Stimulated activated CD4-positive, alpha-beta T cell treated with anti-CD3 and anti-CD28 coated beads, Interleukin-12 subunit alpha, Interleukin-12 subunit beta, amount 100 ng/mL, for 24 hours (primary cell): ENCODE data around the gene PPP1R3D.
"Not testable (repeated sequence)": the region's sequence is repeated elsewhere in the genome, so short reads cannot be mapped to it uniquely, and the experiment has no call there.

Source experiments
- DNase-seq, 2 experiments: peaks; one replicate each; pipeline ENCODE4 v3.0.0-alpha.2; 2020; ENCODE audit warnings: low read depth in 2 of 2

Gene PPP1R3D, protein sequence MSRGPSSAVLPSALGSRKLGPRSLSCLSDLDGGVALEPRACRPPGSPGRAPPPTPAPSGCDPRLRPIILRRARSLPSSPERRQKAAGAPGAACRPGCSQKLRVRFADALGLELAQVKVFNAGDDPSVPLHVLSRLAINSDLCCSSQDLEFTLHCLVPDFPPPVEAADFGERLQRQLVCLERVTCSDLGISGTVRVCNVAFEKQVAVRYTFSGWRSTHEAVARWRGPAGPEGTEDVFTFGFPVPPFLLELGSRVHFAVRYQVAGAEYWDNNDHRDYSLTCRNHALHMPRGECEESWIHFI

DNA sequence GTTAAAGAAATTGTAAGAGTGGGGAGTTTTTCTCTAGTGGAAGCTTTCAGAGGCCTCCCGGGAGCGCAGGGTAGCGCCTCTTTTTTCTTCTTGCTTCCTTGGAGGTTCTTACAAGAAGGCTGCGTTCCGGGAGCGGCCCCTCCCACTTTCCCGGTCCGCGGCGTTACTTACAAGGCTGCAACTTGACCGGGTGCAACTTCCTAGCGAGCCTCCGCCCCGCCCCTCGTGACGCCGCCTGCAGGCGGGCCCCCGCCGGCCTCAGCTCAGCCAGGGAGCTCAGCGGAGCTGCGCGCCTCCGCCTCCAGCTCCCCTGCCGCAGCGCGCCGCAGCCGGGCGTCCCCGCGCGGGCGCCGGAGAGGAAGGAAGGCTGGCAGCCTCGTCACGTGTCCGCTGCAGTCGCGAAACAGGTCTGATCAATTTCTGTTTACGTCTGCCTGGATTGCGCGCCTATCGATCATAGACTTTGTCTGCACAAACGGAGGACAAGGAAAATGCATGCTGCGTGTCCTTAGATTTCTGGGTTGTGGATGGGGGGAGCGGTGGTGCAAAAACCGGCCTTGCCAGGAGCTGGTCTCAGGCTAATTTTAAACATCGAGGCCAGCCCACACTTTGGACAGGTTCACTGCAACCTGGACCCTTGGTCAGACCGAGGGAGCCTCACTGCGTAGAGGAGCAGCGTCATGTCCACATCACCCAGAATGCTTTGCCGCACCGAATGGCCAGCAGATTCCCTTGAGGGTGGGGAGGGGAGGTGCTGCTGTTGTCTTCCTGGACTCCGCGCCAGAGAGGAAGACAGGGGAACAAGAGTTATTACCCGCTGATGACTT, at the start of gene PPP1R3D, which contains the start of gene FAM217B:
Gene PPP1R3D (minus strand): TSS at position 177 of the 827 bp plus-strand sequence. CDS start 374 bp downstream, outside the sequence.
Gene FAM217B (plus strand): TSS at position 261 of the 827 bp plus-strand sequence. CDS start 3,555 bp downstream, outside the sequence.
- DNase-seq = peak; percentile 83 to 88

DNA sequence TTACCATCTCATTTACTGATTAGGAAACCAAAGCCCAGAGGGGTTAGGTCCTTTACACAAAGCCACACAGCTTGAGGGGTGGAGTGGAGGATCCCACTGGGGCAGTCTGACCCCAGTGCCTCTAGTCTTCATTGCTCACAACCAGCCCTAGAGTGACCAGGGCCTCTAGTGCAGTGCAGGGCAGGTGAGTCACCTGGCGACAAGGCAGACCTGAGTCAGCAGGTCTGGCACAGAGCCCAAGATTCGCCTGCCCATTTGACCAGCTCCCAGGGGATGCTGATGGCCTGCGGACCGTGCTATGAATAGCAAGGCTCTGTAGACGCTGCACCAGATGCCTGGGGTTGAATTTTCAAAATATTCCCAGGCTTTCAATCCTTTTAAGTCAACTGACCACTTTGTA, 48.0 kb upstream of the PPP1R3D start:
- no peak for DNase-seq

DNA sequence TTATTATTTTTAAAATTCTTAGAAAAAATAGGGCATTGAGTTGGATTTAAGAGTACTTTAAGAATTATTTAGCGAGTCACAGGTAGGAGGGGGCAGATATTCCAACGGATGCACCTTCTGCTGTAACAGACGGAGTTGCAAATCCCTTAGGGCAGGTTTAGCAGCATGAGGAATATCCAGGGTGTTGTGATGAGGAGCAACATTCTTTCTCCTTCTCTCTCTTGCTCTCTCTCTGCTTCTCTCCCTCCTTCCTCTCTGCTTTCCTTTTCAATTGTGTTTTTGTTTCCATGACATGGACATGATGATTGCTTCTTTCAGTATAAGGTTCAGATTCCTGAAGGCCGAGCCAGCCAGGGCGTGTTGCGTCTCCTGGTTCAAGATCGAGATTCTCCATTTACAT, 47.0 kb upstream of the PPP1R3D start:
- DNase-seq = no peak

DNA sequence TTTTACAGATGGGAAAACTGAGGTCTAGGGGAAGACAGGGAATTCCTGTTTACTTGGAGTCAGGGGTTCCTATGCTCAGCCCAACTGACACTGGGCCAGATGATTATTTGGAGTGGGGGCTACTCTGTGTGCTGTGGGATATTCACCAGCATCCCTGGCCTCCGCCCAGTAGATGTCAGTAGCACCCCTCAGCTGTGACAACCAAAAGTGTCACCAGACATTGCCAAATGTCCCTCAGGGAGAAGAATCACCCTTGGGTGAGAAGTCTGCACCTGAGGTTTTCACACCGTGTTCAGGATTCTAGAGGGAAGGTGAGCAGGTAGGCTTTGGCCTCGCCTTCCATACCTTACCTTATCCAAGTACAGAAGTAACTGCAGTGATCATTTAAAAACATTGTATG, 45.8 kb upstream of the PPP1R3D start:
- DNase-seq = no peak

DNA sequence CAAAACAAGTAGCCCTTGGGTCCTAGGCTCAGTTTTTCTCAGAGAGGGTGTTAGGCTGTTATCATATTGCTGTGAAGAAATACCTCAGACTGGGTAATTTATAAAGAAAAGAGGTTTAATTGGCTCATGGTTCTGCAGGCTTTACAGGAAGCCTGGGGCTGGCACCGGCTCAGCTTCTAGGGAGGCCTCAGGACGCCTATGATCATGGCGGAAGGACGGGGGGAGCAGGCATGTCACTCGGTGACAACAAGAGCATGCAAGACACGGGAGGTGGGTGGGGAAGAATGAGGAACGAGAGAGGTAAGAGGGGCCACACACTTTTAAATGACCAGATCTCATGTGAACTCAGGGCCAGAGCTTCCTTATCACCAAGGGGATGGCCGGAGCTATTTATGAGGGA, 45.1 kb upstream of the PPP1R3D start:
- DNase-seq = no peak

DNA sequence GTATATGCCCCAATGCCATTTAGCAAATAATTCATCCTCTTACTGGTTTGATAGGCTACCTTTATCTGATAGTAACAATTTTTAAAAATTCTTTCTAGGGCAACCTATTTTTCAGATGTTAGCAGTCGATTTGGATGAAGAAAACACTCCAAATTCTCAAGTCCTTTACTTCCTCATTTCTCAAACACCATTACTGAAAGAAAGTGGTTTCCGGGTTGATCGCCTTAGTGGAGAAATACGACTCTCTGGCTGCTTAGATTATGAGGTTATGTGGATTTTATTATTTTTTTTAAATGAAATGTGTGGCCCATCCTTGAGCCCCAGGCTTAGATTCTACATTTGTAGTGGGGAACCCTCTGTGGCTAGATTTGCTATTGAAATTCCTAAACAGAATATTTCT, 44.4 kb upstream of the PPP1R3D start:
- DNase-seq = no peak

DNA sequence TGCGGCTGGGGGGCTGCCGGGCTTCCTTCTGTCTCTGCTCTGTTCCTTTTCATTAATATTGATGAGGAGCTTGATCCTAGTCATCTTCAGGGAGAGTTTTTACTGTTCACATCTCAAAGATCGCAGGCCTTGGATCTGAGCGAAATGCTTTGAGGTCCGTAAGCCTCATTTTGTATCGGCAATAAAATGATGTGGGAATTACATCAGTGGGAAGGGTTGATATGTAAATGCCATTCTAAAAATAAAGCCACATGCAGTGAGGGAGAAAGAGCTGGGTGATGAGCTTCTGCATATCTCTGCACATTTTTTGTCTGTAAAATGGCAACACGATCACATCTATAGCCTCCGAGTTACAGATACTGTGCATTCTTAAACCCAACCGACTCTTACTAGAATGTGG, 43.0 kb upstream of the PPP1R3D start:
- DNase-seq = no peak

DNA sequence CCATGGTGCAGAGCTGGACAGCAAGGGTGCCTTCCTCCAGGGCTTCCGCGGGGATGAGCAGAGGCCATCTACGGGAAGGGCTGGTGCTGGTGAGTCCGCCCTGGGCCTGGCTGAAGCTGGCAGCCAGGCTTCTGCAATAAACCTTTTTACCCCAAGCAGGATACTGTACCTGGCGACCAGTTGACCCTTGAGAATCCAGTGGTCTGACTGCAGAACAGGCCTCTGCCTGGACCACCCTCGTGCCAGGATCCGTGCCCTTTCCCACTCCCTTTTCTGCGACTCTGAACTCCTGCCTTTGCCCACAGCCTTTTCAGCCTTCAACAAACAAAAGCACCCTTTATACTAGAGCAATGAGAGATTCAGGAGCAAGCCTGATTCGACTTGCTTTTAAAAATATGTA, 37.0 kb upstream of the PPP1R3D start:
- DNase-seq = no peak

DNA sequence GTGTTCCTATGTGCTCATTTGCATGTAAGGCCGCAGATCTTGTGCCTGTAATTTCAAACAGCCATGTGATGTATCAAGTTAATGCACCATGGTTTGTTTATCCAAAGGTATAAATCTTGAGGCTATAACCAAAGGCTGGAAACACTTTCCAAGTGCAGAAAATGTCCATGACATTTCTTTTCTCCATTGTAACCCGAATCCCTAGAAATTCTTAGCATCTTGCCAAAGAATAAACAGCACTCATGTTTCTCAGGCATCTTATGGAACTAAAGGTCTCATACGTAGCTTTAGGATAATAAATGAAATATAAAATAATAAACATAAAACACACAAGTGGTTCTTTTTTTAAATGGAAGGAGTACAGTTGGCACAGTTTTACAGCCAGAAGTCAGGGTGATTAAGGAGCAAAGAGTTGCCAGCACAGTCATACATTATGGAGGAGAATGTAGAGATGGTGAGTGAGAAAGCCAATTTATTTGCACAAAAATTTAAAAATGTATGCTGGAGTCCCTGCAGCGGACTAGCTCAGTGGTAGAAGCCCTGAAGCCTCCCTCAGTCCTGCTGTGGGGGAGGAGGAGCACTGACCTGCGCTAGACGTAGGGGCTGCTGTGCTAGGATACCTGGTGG, 36.2 kb upstream of the PPP1R3D start:
- no peak for DNase-seq

DNA sequence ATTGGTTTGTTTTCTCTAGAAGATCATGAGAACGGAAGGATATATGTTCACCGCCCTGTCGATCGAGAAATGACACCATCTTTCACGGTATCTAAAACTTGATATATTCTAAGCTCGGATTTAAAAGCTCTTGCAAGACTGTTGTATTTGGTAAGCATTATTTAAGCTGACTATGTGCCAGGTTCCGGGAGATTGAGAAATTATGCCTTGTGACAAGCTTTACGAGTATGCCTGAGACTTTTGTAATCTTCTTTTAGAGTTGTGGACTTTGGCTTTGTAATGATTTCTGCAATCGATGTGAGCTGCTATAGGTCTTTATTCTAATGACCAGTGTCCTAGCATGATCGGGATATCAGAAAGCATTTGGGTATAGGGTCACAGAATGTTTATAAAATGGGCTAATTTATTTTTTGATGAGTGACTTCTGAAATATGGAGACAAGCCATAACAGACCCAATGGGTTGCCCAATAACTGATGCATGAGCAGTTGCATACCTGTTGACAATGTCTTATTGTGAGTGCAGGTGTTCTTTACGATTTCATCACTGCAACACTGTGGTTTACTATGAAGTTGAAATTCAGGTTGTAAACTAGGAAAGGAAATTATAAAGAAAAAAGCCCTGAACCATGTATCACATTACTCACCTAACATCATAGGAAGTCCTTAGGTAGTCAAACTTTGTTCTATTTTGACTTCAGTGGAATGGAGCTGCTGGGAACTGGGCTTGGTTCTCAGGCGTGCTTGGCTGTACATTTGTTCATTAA, 32.1 kb upstream of the PPP1R3D start:
- no peak for DNase-seq

DNA sequence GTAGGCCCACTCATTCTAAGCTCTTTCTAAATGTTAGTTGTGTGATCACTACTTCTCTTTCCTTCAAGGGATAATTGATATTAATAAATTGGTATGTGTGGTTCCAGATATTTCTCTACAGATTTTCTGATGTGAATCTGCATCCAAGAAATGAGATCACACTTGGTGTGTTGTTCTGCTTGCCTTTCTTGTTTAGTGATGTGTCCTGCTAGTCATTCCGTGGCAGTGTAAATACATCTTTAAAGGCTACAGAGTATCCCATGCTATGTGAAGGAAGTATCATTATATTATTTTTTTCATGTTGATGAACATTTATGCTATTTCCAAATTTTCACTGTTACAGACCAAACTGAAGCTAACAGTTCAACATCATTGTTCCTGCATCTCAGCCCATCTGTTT, 31.3 kb upstream of the PPP1R3D start:
- no peak for DNase-seq

DNA sequence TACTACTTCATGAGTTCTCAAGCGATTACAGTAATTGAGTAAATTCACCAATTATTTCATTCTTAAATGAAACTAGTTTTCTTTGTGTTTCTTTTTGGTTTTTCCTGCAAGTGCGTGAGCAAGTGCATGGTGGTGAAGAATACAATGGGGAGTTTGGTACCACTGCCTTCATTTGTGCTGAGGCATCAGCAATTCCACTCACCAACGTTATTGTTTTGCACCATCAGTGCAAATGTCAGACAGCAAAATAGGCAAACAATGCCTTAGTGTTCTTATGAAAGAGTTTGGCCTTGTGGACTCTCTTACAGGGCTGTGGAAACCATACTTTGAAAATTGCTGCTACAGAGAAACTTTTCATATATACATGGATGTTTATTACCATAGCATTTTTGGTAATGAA, 26.3 kb upstream of the PPP1R3D start:
- DNase-seq = no peak

DNA sequence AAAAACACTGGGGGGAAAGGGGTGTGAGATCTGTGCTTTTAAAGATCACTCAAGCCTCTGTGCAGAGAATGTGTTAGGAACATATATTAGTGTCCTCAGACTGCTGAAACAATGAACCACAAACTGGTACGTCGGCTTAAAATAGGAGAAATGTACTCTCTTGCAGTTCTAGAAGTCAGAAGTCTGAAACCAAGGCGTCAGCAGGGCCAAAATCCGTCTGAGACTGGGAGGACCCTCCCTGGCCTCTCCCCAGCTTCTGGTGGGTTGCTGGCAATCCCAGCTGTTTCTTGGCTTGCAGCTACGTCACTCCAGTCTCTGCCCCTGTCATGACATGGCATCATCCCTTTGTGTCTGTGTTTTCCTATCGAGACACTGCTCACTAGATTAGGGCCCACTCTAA, 22.1 kb upstream of the PPP1R3D start:
- DNase-seq = no peak

DNA sequence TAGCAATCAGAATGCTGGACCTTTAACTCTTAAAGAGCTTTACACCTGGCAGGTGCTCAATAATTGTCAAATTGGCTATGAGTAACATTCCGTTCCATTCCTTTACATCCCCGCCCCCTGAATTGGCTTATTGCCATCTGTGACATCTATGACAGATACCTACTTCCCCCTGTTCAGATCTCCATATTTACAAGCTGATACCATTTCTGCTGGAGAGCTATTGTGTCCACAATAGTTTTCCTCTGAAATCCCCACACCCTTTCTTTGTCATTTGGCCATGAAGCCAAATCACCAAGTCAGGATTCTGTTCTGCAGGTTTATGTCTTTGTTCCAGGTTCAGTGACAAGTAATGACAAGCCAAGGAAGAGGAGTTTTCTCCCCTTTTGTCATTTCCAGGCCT, 21.3 kb upstream of the PPP1R3D start:
- DNase-seq = no peak

DNA sequence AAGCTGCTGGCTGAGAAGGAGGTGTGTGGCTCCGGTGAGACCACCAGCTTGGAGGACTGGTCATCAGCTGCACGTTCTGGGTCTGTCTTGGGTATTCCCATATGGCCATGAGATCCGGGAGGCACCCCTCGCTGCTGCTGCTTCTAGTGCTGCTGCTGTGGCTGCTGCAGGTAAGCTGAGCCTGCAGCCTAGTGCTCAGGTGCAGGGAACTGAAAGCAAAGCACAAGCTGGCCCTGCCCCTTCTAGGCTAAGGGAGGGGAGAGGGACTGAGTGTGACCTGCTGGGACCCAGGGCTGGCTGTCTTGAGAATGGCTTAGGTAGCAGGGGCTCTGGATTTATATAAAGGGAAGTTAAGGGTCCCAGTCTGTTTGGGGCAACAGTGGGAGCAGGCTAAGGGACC, 18.5 kb upstream of the PPP1R3D start:
- no peak for DNase-seq

DNA sequence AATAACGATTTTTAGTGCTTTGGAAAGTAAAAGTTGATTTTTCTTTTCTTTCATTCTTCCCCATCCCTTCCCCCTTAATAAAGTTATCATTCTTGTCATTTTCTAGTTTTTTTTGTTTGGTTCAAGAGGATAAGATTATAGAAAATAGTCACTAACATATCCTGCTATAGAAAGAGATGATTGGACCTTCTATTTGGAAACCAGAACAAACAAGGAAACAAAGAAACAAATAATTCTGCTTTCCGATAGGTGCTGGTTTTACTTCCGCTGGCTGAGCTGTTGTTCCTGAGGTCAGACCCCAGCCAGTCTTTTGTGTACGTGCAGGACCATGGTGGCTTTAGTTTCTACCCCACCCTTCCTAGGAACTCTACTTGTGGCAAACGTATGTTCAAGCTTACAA, 18.0 kb upstream of the PPP1R3D start, which contains the start of gene CDH26:
Gene CDH26 (plus strand): TSS at position 301 of the 400 bp plus-strand sequence. CDS start 304 bp downstream, outside the sequence.
- no peak for DNase-seq

DNA sequence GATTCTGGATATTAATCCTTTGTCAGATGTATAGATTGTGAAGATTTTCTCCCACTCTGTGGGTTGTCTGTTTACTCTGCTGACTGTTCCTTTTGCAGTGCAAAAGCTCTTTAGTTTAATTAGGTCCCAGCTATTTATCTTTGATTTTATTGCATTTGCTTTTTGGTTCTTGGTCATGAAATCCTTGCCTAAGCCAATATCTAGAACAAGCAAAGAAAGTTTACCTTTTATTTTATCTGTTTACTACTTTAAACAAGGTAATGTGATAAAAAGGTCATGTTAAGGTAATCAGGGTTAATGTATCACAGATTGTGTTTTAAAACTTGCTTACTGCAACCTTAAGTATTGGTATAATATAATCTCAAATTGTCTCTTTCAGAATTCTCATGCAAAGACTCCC, 17.5 kb upstream of the PPP1R3D start:
- DNase-seq = not testable (repeated sequence)

DNA sequence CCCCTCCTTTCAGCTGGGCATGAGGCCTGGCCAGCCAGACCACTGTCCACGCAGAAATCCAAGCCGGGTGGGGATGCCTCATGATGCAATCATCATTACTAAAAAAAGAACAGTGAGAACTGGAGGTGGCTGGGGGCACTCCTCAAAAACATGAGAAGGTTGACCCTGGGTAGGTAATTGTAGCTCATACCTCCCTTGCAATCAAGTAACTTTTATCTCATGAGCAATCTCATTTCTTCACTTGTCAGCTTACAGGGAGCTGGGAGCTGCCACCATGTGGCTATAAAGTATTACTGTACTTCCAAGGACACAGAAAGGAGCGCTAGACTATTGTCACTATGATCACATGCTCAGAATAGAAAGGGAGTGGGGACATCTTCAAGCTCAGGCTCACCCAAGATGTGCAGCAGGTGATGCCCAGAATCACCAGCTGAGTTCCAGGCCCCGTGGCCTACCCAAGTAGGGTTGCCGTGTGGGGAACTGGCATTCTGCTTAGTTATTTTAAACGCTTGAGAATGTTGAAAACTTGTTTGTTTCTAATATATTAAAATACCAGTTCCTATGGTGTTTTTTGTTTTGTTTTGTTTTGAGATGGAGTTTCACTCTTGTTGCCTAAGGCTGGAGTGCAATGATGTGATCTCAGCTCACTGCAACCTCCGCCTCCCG, 15.2 kb upstream of the PPP1R3D start:
- DNase-seq = no peak

DNA sequence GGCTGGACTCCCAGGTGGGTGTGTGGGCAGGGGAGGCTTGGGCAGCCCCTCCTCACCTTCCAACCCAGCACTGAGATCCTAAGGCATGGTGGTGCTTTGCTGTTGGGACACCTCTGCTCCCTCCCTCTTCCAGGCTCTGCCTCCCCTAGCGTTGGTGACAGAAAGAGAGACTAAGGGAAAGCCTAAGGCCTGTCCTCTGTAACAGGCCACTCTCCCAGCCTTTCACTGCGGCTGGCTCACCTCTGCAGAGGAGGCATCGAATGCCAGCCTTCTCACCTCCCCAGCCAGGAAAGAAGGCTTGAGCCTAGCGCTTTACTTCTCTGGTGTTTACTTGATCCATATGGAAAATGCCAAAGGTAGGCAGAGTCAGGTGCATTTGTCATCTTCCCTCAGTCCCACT, 14.6 kb upstream of the PPP1R3D start:
- no peak for DNase-seq

DNA sequence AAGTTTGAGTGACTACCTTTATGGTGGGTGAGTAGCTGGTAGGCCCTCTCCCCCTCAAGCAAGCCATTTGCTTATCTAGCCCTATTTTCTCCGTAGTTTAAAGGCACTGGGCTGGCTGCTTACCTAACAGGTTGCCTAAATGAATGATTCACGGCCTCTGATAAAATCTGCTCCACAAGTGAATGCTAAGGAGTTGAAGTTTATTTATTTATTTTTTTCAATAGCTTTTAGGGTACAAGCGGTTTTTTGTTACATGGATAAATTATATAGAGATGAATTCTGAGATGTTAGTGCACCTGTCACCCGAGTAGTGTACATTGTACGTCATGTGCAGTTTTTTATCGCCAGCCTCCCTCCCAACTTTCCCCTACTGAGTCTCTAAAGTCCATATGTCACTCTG, 9.8 kb upstream of the PPP1R3D start:
- DNase-seq = no peak
